Adrenal gland (tissue), 12 donors: Measurements from ENCODE around the gene CTSO. TPM values are rescaled to one million over a fixed set of nuclear protein-coding genes. Genes with fewer than 3 reads are reported as not detected.
"Not testable (repeated sequence)": the region's sequence is repeated elsewhere in the genome, so short reads cannot be mapped to it uniquely, and the experiment has no call there.

Experiments used
- DNase-seq, 7 donors: peaks; one replicate each; pipeline ENCODE4 v3.0.0-alpha.2; 2019 to 2020
- H3K27ac ChIP-seq, 5 donors: fragments of 200-600 bp; sonication (generic) in 4 of 5; 1 replicate in 3 of 5; 2 replicates in 2 of 5; pipeline versions ENCODE4 v1.5.1 to v1.8.0; 2016 to 2020; ENCODE audit warnings: mild to moderate bottlenecking in 1 of 5
- H3K27me3 ChIP-seq: fragments of 200-600 bp; 2 replicates; pipeline ENCODE4 v1.8.0; 2021
- H3K36me3 ChIP-seq, 2 donors: fragments of 200-600 bp; replicated peaks in 1 of 2; 1 replicate in 1 of 2; 2 replicates in 1 of 2; pipeline versions ENCODE4 v1.5.1 to v1.8.0; 2018 to 2022
- H3K4me1 ChIP-seq, 2 donors: fragments of 200-600 bp; replicated peaks in 1 of 2; 1 replicate in 1 of 2; 2 replicates in 1 of 2; pipeline versions ENCODE4 v1.5.1 to v1.8.0; 2018 to 2021
- H3K4me3 ChIP-seq, 4 donors: fragments of 200-600 bp; sonication (generic) in 3 of 4; one replicate each; pipeline ENCODE4 v1.5.1; 2016 to 2018
- H3K9me3 ChIP-seq, 3 donors: fragments of 200-600 bp; sonication (generic) in 1 of 3; replicated peaks in 1 of 3; 1 replicate in 2 of 3; 2 replicates in 1 of 3; pipeline versions ENCODE4 v1.5.1 to v1.8.0; 2016 to 2021
- POLR2A ChIP-seq, 2 donors: fragments of 450-650 bp; IDR thresholded peaks; one replicate each; pipeline ENCODE4 v1.6.1; 2017; ENCODE audit warnings: antibody characterized with exemption in 2 of 2, mild to moderate bottlenecking in 2 of 2, moderate library complexity in 1 of 2
- WGBS, 4 donors: extraction: QIAGEN DNeasy Blood & Tissue Kit in 2 of 4; methylation state at CpG; one replicate each; pipeline versions ENCODE4 v1.1.5 to v1.1.7; 2013 to 2017; 5-methylcytosine and 5-hydroxymethylcytosine counted together
- intact Hi-C, 2 donors: fragments of 100-400 bp; cut with DNase I; formaldehyde crosslinking; loops; one replicate each; pipeline versions ENCODE4 v1.14.1 to v1.15.0; 2022 to 2023
- polyA plus RNA-seq, 3 donors: library from polyadenylated mRNA; stranded (reverse); fragments of 200-250 nt in 2 of 3; fragments of 350-450 nt in 1 of 3; fragmentation: Illumina TruSeq in 1 of 3; extraction: RNeasy Lipid Tissue Mini Kit (QIAGEN cat#74804) in 1 of 3; gene quantifications; one replicate each; pipeline ENCODE4 v1.2.3, GENCODE V29; 2013 to 2014
- total RNA-seq, 9 donors: library from RNA; depleted of rRNA in 4 of 9; stranded (reverse); fragments of >200 nt in 4 of 9; fragments of 120-200 nt in 1 of 9; fragmentation: NEBNext Ultra II Directional in 1 of 9; extraction: Animal tissue kit (Norgen Biotek cat#: 25700) in 1 of 9; gene quantifications; one replicate each; pipeline versions ENCODE4 v1.1.0 to v1.2.4, GENCODE V29; 2013 to 2023
- TF ChIP-seq, protein P1 (sequence below), 6 experiments: fragments of 450-650 bp in 4 of 6; fragments of 200-600 bp in 2 of 6; sonication (generic) in 1 of 6; IDR thresholded peaks; 1 replicate in 5 of 6; 2 replicates in 1 of 6; pipeline versions ENCODE4 v1.5.1 to v1.8.0; 2016 to 2021; ENCODE audit warnings: antibody characterized with exemption in 6 of 6, mild to moderate bottlenecking in 2 of 6, moderate library complexity in 1 of 6
- donor health status: healthy with polysubstance abuse.
- donor health status: Bipolar disorder and iron deficiency.
- donor health status: DM: yes; HTN: yes; CAD: no.
- donor health status: DM: no; HTN: no; CAD: no.
- donor health status: DM: no; HTN: no; CAD: no.
- donor health status: DM: yes; HTN: yes; CAD: no.

CTSO gene
- total and polyA plus RNA-seq, 12 donors: 5.0 to 46.9 (median 31.9) TPM

DNA sequence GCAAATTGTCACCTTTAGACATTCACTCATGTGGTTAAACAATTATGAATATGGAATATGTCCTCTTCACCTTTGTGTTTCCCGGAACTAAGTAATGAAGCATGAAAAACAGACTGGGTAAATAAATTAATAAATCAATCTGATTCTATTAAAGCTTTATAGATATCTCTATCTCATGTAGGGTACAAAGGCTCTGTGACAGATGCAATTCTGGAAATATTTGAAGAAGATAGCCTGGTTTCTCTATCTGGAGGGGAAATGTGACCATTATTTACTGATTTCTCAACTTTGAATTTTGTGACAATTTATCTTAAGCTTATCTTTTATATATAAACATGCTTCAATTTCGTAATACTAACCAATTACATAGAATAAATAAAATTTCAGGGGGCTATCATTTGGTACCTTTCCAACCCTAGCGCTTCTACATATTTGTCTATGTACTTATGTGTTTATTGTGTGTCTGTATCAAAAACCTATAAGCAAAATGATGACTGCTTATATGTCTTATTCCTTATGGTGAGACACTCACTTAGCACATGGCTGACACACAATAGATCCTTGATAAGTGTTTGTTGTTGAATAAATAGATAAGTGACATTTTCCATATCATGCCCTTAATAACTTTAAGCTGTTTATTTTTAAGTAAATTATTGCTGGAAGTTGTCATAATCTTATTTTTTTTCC is 9.9 kb downstream of the CTSO start:
- H3K4me1 ChIP-seq: no peaks in the 10 kb centered on the region
- no peak overlapping the region for H3K27ac ChIP-seq
- intact Hi-C loops: no loop called here
- H3K27me3 ChIP-seq: no peaks in the 10 kb centered on the region
- no peak for TF ChIP-seq POLR2A (IDR thresholded peaks at IDR 0.05)
- TF ChIP-seq, protein P1, sequence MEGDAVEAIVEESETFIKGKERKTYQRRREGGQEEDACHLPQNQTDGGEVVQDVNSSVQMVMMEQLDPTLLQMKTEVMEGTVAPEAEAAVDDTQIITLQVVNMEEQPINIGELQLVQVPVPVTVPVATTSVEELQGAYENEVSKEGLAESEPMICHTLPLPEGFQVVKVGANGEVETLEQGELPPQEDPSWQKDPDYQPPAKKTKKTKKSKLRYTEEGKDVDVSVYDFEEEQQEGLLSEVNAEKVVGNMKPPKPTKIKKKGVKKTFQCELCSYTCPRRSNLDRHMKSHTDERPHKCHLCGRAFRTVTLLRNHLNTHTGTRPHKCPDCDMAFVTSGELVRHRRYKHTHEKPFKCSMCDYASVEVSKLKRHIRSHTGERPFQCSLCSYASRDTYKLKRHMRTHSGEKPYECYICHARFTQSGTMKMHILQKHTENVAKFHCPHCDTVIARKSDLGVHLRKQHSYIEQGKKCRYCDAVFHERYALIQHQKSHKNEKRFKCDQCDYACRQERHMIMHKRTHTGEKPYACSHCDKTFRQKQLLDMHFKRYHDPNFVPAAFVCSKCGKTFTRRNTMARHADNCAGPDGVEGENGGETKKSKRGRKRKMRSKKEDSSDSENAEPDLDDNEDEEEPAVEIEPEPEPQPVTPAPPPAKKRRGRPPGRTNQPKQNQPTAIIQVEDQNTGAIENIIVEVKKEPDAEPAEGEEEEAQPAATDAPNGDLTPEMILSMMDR (IDR thresholded peaks at IDR 0.05): no peak
- no peak for DNase-seq
- H3K9me3 ChIP-seq: peaks cover 0 to 5% (median 0%) of the 10 kb centered on the region in 3 donors
- no peak overlapping the region for H3K4me3 ChIP-seq
- 70 to 91% (median 83%) methylated on average over 3 of the region's 3 CpGs for WGBS, 4 donors
- no peaks in the 10 kb centered on the region for H3K36me3 ChIP-seq

DNA sequence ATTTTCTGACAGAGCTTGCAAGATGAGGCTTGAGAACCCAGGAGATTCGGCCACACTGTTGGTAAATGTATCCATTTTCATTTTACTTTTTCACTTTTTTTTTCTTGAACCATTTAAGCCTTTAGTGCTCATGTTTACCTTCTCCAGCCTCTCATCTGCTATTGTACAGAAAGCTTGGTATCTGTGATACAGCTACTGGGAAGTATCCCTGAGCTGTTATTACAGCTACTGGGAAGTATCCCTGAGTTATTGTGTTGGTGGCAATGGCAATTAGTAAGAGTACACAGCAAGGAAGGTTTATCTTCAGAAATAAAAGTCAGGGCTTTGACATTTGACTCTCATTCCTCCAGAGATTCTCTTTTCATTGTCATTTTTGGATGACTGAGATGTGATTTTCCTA is 11.8 kb downstream of the CTSO start:
- TF ChIP-seq POLR2A (IDR thresholded peaks at IDR 0.05): no peak
- TF ChIP-seq, protein P1 (IDR thresholded peaks at IDR 0.05): no peak

DNA sequence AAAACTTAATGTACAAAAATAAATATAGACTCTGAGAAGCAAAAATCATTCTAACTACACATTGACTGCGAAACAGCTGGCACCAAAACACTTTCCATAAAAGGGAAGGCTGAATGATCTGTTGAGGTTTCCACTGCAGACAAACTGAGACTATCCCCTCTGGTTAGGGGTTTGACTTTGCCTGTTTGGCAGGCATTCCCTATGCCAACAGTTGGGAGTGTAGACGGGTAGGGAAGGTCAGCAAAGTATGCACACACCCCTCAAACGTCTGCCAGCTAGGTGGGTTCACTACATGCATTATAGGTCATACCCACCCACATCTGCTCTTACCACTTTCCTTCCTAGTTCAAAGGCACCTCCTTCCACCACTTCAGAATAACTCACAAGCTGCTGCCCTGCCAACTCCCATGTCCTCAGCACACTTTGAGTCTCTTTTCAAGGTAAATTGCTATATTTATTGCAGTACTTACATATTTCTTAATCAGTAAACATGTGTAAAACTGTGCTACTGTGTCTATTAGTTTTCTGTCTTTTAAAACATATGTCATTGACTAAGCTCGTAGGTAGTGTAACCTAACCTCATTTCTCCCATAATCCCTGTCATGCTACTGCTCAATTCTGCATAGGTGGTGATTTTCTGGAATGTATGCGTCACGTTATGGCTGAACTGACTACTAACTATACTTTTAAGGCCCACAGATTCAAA is 12.4 kb downstream of the CTSO start:
- H3K9me3 ChIP-seq: peaks cover 0 to 5% (median 0%) of the 10 kb centered on the region in 3 donors
- H3K4me1 ChIP-seq: no peaks in the 10 kb centered on the region
- no peak overlapping the region for H3K4me3 ChIP-seq
- WGBS, 4 donors: 80 to 91% (median 90%) methylated on average over 6 of the region's 6 CpGs
- intact Hi-C loops: no loop called here
- H3K27ac ChIP-seq: no peak overlapping the region
- DNase-seq: no peak
- peaks cover 0 to 4% of the 10 kb centered on the region in 2 donors for H3K36me3 ChIP-seq
- no peaks in the 10 kb centered on the region for H3K27me3 ChIP-seq
- TF ChIP-seq POLR2A (IDR thresholded peaks at IDR 0.05): no peak
- TF ChIP-seq, protein P1 (IDR thresholded peaks at IDR 0.05): no peak

More for the DNA sequence above, 11.8 kb downstream of the CTSO start:
- Histone ChIP-seq H3K9me3 (peaks cover 0 to 5% (median 0%) of the 10 kb centered on the region in 3 donors), H3K4me1 (no peaks in the 10 kb centered on the region), H3K4me3 (no peak overlapping the region), H3K27ac (no peak overlapping the region), H3K27me3 (no peaks in the 10 kb centered on the region), H3K36me3 (peaks cover 0 to 4% of the 10 kb centered on the region in 2 donors)
- DNase-seq: no peak
- WGBS, 4 donors: 90 to 100% (median 96%) methylated on average over 1 of the region's 1 CpG
- intact Hi-C loops: no loop called here

DNA sequence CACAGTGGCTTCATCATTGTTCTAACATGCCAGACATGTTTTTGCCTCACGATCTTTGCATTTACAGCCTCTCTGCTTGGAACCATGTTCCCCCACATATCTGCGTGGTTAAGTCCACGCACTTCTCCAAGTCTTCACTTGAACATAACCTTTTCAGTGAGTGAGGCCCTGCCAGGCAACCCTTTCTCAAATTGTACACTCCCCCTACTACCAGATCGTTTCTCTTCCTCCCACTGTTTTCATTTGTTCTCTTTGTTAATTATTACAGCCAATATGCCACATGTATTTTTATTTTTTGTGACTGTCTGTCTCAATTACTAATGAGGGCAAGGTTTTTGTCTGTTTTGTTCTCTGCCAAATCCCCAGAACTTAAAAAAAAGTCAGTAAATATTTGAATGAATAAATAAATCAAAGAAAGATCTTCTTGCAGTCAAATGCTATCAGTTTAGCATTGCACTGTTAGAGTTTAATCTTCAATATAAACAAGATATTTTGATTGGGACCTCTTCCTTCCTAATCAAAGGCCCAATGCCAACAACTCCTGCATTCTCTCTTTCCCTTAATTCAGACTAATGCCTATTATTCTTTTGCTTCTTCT is 18.2 kb downstream of the CTSO start:
- H3K4me1 ChIP-seq: no peaks in the 10 kb centered on the region
- WGBS, 4 donors: 70 to 81% (median 73%) methylated on average over 4 of the region's 4 CpGs
- H3K36me3 ChIP-seq: peaks cover 0 to 4% of the 10 kb centered on the region in 2 donors
- TF ChIP-seq POLR2A (IDR thresholded peaks at IDR 0.05): no peak
- no peak overlapping the region for H3K4me3 ChIP-seq
- no peak overlapping the region for H3K27ac ChIP-seq
- DNase-seq: no peak
- intact Hi-C loops: no loop called here
- H3K27me3 ChIP-seq: no peaks in the 10 kb centered on the region
- H3K9me3 ChIP-seq: no peaks in the 10 kb centered on the region

DNA sequence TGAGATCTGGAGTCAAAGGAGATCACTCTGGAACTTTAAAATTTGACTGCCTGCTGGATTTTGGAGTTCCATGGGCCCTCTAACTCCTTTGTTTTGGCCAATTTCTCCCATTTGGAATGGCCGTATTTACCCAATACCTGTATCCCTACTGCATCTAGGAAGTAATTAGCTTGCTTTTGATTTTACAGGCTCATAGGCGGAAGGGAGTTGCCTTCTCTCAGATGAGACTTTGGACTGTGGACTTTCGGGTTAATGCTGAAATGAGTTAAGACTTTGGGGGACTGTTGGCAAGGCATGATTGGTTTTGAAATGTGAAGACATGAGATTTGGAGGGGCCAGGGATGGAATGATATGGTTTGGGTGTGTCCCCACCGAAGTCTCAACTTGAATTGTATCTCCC is 19.0 kb downstream of the CTSO start:
- H3K27me3 ChIP-seq, H3K27ac ChIP-seq, intact Hi-C loops, H3K36me3 ChIP-seq, H3K4me3 ChIP-seq, DNase-seq, H3K9me3 ChIP-seq, H3K4me1 ChIP-seq: not testable (repeated sequence)
- 96 to 99% (median 97%) methylated on average over 4 of the region's 4 CpGs for WGBS, 4 donors
